HuH-7.5 (cell line): ENCODE measurements around the gene TIE1.

Experiments used
- DNase-seq: peaks from one replicate; pipeline ENCODE4 v3.0.0; 2011; ENCODE audit warnings: low spot score

TIE1 gene

DNA sequence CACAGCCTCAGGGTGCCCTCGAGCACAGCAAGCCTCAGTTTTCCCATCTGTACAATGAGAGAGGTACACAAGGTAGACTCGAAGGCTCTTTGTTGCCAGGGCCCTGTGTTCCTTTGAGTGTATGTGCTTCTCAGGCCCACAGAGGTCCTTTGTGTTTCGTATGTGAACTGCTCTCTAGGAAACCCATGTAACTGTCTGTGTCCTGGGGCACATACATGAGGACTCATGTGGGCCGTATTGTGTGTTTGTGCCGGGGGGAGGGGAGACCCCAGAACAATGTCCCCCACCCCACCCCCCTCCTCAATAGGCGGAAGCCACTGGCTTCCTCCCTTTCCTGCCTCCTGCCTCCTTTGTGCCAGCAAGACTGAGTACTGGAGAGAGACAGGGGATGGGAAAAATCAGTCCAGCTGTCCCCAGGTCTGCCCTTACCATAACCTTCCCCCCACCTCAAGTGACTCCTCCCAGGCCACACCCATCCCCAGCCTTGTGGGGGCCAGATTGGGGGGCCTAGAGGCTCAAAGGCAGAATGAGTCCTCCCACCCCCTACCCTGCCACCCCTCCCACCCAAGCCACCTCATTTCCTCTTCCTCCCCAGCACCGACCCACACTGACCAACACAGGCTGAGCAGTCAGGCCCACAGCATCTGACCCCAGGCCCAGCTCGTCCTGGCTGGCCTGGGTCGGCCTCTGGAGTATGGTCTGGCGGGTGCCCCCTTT, at the start of gene TIE1:
TIE1 (plus strand) TSS at position 605 of the 717 bp plus-strand sequence; CDS start at position 695, 90 bp downstream.
- no peak for DNase-seq

DNA sequence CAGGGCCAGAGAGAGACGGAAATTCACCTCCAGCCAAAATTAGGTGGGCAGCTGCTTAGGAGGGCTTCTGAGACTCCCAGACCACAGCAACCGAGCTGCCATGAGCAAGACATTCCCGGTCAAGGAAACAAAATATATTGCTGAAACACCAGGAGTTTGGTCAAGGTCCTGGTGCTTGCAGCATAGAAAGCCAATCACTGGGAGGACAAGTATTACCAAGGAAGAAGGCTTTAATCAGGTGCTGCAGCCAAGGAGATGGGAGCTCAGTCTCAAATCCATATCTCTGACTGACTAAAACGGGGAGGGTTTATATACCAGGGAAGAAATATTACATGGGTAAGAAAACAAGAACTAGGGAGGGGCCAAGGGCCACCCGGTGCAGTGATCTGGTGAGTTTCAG, 49.8 kb upstream of the TIE1 start:
- DNase-seq = no peak

DNA sequence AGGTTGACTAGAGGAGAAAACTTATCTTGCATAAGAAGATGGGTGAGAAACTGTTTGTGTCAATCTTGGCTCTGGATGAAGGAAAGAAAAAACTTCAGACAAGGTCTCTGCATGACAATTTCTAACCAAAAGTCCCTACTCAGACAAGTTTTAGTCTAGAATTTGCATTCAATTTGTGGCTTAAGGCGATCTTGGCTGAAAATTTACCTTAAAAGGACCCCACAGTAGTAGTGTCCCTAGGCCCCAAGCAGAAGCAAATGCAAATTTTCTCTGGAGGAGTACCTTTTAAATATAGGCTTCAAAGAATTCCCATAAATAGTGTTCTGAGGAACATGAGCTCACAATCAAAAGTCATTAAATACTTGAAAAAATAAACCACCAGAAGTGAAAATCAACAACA, 48.6 kb upstream of the TIE1 start:
- no peak for DNase-seq

DNA sequence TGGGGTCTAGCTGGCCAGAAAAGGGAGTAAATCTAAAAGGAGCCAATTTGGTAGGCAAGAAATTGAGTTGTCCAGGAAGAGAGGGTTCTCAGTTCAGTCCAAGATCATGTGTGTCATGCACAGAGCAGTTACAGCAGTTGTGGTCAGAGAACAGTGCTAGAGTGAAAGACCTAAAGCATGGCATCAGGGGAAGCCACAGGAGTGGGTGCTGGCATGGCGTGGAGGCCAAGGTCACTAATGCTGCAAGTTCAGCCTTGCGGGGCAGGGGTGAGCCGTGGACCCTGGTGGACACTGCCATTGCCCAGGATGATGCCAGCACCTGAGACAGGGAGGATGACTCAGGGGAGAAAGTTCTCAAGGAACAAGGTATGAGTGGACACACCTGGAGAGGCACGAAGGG, 47.6 kb upstream of the TIE1 start:
- DNase-seq = no peak

DNA sequence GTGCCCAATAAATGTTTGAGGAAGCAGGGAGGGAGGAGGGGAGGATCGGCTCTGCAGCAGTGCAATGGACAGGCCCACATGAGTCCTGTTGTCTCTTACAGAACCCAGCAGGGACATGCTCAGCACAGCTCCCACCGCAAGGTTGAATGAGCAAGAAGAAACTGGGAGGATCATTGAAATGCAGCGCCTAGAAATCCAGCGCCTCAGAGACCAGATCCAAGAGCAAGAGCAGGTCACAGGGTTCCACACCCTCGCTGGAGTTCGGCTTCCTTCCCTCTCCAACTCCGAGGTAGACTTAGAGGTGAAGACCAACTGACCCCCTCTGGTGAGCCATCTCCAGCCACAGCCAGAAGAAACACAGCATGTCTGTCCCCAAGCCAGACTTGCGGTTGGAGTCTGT, 46.9 kb upstream of the TIE1 start:
- no peak for DNase-seq

DNA sequence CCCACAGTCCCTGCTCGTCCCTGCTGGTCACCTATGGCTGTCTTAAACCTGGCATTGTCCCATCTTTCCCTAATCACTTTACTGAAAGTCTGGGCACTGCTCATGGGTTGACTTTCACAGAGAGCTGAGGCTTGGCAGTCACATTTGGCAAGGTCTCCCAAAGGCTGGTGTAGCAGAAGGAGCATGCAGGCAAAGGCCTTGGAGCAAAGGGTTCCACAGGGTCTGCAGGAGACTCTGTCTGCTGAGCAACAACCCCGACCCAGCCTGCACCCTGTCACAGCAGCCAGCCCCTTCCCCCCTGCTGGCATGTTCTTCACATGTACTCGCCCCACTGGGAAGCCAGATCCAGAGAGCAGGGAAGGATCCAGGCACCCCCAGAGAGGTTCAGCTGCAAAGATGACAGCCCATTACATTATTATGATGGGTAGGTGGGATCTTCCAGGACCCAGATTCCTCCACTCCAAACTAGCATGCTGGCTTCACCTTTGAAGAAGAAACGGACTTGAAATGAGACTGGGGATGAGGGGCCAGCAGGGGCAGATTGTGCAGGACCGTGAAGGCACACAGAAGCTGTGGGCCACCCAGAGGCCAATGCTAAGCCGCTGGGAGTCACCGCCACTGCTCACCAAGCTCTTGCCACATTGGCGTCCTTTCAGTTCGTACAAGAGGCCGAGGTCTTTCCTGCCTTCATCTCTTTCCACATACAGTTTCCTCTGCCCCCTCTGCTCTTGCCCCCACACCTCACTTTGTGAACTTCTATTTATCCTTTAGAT, 45.2 kb upstream of the TIE1 start:
- no peak for DNase-seq

DNA sequence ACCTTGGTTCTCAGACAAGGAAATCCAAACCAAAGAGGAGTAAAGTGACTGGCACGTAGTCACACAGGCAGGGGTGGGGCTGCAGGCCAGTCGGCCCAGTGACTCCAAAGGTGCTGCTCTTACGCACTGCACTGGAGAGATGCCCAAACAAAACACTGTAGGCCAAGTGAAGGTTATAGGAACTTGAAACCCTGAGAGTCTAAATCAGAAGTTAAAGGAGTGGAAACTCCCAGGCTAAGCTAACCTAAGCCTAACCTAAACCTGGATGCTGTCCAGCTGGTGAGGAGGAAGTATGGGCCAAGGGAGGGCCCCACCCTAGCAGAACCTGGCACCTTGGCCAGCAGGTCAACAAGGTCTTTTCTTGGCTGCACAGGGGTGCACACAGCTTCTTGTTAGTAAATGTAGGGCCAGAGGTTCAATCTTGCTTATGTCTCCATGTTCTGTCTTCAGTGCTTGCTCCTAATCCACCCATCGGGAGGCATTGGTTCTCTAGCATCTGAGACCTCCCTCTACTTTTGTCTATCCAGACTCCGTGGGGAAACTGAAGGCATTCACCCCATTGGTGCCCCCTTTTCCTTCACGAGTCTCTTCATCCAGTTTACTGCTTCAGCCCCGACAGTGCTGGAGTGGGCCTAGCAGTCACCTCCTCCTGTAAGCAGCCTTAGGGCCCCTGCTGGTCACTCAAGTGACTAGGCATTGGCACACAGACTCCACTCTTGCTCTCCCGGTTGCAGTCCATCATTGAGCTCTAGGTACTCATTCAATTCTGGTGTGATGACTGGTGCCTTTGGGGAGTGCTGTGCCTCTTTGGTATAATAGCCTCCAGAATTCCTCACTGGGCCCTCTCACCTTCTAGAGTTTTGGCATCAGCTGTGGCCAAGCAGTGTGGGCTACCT, 43.9 kb upstream of the TIE1 start:
- DNase-seq = no peak

DNA sequence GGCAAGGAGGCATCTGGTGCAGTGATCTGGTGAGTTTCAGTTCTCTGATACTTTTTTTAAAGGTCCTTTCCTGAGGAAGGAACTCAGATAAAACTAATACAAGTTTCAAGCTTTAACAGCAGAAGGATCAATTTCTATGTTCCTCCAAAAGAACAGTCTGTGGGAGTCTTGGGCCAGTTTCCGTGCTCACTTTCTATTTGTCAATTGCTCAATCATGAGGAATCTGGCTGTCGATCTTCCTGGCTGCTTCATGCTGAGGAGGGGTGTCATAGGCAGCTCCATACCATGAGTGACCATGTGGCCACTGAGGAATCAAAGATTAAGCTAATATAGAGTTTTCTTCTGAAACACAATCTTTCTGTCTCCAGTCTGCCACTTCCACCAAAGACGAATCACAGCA, 42.4 kb upstream of the TIE1 start:
- DNase-seq = no peak

DNA sequence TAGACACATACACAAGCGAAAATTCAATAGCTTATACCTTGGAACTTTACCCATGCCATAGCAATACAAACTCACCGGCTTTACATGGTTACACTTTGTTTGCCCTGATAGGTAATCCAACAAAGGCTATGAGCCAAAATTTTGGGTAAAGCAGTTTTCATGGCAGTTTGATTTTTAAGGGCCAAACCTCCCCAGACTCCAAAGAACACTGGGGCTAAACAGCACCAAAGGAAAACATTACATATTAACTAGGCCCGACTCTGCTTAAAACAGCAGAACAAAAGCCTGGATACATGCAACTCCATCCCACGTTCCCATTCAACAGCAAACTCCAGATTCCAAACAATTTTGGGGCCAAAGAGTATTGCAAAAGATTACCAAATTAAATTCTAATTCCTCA, 35.4 kb upstream of the TIE1 start:
- DNase-seq = no peak

DNA sequence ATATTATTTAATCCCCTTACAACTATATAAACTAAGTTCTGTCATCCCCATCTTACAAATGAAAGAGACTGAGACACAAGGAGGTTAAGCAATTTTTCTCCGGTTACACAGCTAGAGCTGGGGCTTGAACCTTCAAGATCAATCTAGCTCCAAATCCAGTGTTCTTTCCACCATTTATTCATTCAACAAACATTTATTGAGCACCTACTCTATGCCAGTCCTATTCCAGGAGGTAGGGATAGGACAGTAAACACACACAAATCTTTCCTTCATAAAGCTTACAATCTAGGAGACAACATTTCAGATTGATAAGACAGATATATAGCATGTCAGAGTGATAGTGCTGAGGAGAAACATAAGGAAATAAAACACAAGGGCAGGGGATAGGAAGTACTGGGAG, 33.9 kb upstream of the TIE1 start:
- DNase-seq = no peak

DNA sequence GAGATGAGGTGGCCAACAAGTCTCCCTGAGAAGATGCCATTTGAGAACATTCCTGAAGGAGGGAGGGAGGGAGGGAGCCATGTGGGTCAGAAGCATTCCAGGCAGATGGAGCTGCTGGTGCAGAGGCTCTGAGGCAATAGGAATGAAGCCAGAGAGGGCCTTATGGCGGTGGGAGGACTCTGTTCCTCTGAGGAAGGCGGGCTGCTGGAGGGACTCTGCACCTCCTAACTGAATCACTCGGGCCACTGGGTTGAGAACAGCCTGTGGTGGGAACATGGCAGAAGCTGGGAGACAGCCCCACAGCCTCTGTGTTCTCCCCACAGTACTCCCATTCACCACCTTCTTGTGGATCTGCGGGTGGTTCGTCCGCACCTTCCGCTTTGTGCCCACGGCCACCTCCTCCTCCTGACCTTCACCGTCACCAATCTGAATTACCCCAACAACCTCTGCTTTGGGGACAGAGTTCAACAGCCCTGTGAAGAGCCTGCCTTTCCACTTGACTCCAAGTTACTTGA, 33.4 kb upstream of the TIE1 start:
- DNase-seq = no peak

DNA sequence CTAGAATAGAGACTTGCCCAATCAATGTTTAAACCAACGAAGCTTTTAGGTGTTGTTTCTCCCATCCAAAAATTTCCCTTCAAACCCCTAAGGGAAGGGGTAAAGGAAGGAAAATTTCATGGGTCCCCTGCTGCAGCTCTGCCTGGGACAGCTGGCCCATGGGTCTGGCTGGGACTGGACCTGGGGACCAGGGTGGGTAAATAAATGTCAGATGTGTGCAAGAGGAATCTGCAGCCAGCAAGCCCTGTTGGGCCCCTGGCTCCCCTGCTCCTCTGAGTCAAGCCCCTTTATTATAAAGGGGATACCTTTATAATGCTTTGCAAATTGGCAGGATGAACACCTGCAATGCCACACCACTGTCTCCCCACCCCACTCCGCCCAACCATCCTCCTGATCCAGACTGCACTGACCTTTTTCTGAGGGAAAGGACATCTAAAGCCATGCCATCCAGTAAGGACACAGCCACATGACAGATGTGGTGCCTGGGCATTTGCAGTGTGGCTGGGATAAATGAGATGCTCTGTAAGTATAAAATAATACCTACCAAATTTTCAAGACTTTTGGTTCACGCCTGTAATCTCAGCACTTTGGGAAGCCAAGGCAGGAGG, 32.9 kb upstream of the TIE1 start:
- no peak for DNase-seq

DNA sequence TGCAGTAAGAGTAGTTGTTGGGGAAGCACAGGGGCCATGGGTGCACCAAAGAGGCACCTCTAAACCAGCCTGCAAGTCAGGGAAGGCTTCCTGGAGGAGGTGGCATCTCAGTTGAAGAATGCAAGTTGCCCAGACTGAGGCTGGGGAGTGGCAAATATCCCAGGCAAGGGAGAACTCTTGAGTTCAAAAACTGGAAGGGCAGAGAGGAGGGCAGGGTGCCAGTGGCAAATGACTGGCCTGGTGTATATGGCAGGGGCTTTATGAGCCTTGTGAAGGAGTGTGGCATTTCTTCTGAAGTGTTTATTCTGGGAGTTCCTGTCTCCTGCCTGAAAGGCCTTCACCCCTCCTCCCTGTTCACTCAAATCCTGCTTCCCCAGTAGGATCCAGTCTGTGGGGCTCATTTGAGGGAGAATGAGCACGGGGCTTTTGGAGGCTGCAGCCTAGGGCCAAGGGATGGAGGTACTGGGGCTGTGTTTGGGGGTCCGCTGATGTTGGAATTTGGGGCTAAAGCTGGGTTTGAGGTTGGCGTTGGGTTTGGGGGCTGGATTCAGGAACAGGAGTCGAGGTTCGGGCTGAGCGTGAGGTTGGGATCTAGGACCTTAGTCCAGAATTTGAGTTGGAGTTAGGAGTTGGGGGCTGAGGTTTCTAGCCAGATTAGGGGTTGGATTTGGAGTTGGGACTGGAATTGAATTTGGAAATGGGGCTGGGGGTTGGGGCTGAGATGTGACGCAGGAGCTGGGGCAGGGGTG, 31.0 kb upstream of the TIE1 start, which contains the start of gene TMEM125:
TMEM125 (plus strand) TSS at position 357 of the 749 bp plus-strand sequence. CDS start 2,740 bp downstream, outside the sequence.
- no peak for DNase-seq

DNA sequence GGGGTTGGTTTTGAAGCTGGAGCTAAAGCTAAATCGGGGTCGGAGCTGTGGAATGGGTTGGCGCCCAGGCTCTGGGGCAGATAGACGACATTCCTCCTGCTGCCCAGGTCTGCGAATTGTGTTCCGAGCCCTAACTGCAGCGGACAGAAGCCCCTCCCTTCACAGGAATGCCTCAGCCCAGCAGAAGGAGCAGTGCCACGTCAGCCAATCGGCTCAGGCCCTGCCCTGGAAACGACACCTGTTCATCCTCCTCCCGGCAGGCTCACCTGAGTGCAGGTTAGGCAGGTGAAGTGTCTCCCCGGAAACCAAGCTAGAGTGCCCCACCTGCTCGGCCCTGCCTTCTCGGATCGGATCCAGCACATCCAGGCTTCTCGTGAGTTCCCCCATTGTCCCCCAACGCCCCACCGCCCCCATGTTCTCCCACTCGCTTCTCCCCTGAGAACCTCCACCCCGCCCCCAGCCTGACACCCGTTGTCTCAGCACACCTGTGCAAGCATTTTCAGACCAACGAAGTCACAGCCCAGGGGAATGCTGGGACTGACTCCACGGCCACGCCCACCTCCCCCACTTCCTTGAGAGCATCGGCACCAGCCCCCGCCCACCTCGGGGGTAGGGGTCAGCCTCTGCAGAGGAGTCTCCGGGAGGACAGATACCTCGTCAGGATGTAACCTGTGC, 30.2 kb upstream of the TIE1 start:
- no peak for DNase-seq

DNA sequence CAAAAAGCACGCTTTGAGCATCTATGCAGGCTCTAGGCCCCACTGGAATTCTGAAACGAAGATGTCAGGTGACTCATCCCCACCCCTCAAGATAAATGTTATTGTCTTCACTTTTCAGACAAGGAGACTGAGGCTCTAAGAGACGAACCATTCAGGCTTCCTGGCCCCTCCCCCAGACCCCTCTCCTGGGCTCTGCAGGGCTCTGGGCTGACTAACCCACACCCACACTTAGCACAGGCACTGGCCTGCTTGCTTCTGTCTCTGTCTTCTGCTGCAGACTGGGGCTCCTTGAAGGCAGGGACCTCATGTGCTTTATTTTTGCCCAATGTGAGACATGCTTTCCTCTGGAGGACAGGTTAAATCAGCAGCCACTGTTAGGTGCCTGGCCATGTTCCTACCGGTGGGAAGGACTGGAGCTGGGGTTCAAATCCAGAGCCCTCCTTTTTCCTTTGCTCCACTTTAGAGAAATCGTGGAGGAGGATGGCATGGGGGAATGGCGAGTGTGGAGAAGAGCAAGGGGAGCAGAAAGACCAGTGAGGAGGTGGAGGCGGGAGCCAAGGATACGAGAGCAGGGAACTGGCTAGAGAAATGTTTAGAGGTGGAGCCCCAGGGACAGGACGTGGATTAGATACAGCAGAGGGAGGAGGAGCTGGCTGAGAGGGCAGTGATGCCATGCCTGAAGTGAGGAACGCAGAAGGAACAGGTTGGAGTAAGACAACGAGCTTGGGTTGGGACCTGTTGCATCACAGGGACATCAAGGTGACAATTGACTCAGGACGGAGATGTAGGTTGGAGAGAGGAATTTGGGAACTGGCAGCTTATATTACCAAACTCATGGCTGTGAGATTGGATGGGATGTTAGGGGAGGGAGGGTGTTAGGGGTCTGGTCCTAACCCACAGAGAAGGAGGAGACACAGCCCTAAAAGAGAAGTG, 29.3 kb upstream of the TIE1 start:
- DNase-seq = no peak

DNA sequence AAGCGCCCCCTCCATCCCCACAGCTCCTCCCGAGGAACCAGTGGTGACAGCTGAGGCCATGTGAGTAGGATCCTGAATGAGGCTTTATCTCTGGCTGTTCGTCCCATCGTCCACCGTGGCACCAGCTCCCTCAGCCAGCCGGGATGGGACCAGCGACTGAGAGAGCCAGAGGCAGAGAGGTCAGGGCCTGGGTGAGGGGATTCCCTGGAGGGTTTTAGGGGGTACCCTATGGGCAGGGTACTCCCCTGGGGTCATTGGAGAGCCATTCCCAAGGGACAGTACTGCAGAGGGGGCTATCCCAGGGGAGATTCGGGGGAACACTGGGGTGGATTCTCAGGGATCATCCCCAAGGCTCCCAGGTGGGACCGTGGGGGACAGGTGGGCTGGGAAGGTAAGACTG, 28.6 kb upstream of the TIE1 start:
- DNase-seq = no peak

DNA sequence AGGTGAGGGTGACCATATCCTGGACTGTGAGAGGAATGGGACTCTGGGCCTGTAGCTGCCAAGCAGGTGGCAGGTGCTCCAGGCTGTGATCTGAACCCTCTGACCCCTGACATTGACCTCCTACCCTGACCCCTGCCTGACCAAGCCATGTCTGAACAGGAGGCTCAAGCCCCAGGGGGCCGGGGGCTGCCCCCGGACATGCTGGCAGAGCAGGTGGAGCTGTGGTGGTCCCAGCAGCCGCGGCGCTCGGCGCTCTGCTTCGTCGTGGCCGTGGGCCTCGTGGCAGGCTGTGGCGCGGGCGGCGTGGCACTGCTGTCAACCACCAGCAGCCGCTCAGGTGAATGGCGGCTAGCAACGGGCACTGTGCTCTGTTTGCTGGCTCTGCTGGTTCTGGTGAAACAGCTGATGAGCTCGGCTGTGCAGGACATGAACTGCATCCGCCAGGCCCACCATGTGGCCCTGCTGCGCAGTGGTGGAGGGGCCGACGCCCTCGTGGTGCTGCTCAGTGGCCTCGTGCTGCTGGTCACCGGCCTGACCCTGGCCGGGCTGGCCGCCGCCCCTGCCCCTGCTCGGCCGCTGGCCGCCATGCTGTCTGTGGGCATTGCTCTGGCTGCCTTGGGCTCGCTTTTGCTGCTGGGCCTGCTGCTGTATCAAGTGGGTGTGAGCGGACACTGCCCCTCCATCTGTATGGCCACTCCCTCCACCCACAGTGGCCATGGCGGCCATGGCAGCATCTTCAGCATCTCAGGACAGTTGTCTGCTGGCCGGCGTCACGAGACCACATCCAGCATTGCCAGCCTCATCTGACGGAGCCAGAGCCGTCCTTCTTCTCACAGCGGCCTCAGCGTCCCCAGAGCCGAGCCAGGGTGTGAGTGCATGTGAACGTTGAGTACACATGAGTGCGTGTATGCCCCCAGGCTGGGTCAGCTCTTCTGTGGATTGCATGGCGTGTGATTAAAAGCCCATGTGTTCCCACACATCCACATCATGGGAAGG, 27.9 kb upstream of the TIE1 start:
- no peak for DNase-seq

DNA sequence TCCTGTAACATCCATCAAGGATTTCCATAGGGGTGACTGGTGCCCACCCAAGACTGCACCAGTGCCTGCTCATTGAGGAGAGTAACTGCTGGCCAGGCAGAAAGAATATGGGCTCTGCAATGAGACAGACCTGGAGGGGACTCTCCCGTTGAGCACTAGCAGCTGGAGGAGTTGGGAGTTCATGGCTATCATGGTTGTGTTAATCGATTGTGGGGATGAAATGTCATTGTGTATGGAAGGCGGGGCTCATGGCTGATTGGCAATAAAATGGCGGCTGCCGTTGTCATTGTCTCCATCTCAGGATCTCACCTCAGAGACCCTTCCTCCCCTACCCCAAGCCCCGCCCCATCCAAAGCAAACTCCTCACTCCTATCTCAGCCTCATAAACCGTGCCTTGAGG, 27.1 kb upstream of the TIE1 start:
- no peak for DNase-seq
